MCF 10A (cell line): ENCODE data around the gene ASTN2. TPM values are rescaled to one million over a fixed set of nuclear protein-coding genes. Genes with fewer than 3 reads are reported as not detected.

Experiments used
- BruUV-seq: library from RNA; stranded (reverse); fragments of 400-500 nt; replicated peaks from 2 replicates; lab custom pipeline; 2021; lab: Mats Ljungman, UMichigan
- CTCF ChIA-PET: fragments of 300-600 bp; sonication (Branson Sonifier 250); formaldehyde crosslinking; extraction: SDS; loops from one replicate; lab custom pipeline; 2021; ENCODE audit warnings: antibody characterized with exemption, inconsistent platforms; lab: Yijun Ruan, JAX
- POLR2A ChIA-PET: fragments of 300-600, 350-650 bp; sonication (Branson Sonifier 250); formaldehyde crosslinking; extraction: SDS; loops from one replicate; lab custom pipeline; 2020; ENCODE audit warnings: antibody characterized with exemption, inconsistent platforms; lab: Yijun Ruan, JAX
- DNase-seq: peaks from one replicate; pipeline ENCODE4 v3.0.0-alpha.2; 2018; ENCODE audit not compliant: unreplicated experiment
- H3K27ac Mint-ChIP-seq: one replicate; pipeline ENCODE4 v1.8.0; 2022; ENCODE audit warnings: mild to moderate bottlenecking, low read depth, mixed read lengths; ENCODE audit not compliant: unreplicated experiment
- H3K27me3 Mint-ChIP-seq: one replicate; pipeline ENCODE4 v1.8.0; 2022; ENCODE audit warnings: mixed read lengths; ENCODE audit not compliant: insufficient read depth, unreplicated experiment
- H3K36me3 Mint-ChIP-seq: one replicate; pipeline ENCODE4 v1.8.0; 2022; ENCODE audit warnings: mild to moderate bottlenecking, moderate library complexity, mixed read lengths; ENCODE audit not compliant: insufficient read depth, unreplicated experiment
- H3K4me1 Mint-ChIP-seq: one replicate; pipeline ENCODE4 v1.8.0; 2022; ENCODE audit warnings: mixed read lengths; ENCODE audit not compliant: insufficient read depth, unreplicated experiment
- H3K4me3 Mint-ChIP-seq: one replicate; pipeline ENCODE4 v1.8.0; 2022; ENCODE audit warnings: mild to moderate bottlenecking, moderate library complexity, mixed read lengths; ENCODE audit not compliant: unreplicated experiment
- H3K9me3 Mint-ChIP-seq: one replicate; pipeline ENCODE4 v1.8.0; 2022; ENCODE audit warnings: mixed read lengths; ENCODE audit not compliant: unreplicated experiment
- CTCF ChIP-seq: fragments of 200-600 bp; IDR thresholded peaks from one replicate; pipeline ENCODE4 v1.8.0; 2022; ENCODE audit warnings: antibody characterized with exemption, mild to moderate bottlenecking; ENCODE audit not compliant: unreplicated experiment
- intact Hi-C: fragments of 100-400 bp; cut with micrococcal nuclease; formaldehyde crosslinking; loops from 2 replicates; pipeline ENCODE4 v1.14.1; 2022
- total RNA-seq: library from RNA; stranded (reverse); gene quantifications from 2 replicates; pipeline ENCODE4 v1.2.3, GENCODE V29; 2022

Gene ASTN2
- total RNA-seq, 1 experiment from 2014 or later = 1.8 TPM

DNA sequence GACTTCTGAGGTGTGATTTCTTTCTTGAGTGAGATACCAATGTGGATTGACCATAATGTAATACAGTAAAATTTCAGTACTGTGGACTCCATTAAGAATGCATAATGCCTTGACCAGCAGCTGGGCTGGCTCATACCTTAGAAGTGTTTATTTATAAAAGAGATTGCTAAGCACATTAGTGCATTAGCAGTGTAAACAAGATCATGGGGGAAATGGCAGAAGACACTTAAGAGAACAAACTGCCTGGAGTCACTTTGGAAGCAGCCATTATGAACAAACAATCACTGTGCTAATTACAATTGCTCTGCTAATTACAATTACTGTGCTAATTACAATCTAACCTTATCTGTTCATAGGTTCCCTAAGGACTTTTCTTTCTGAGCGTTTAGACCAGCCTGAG is 623.5 kb downstream of the ASTN2 start:
- no peak overlapping the region for H3K4me3 Mint-ChIP-seq
- ChIA-PET CTCF (no interaction called here), POLR2A (no interaction called here)
- no TSS peak for BruUV-seq
- intact Hi-C loops = no loop called here
- TF ChIP-seq CTCF = no peak
- no peak for DNase-seq
- H3K27me3 Mint-ChIP-seq = no peaks in the 10 kb centered on the region
- no peaks in the 10 kb centered on the region for H3K9me3 Mint-ChIP-seq
- H3K27ac Mint-ChIP-seq = no peak overlapping the region
- H3K36me3 Mint-ChIP-seq = no peaks in the 10 kb centered on the region
- no peaks in the 10 kb centered on the region for H3K4me1 Mint-ChIP-seq

- no TSS peak for BruUV-seq
- H3K4me3 Mint-ChIP-seq = no peak overlapping the region
- H3K4me1 Mint-ChIP-seq = no peaks in the 10 kb centered on the region
- H3K36me3 Mint-ChIP-seq = no peaks in the 10 kb centered on the region
- H3K27ac Mint-ChIP-seq = no peak overlapping the region
- no peak for TF ChIP-seq CTCF
- DNase-seq = no peak
- intact Hi-C loops = no loop called here
- no peaks in the 10 kb centered on the region for H3K9me3 Mint-ChIP-seq
- ChIA-PET CTCF (interaction anchor here (0.6 kb wide), 1 partner anchor 622 kb away, joined by 3 read pairs; no protein-coding TSS in a partner anchor), POLR2A (no interaction called here)
- H3K27me3 Mint-ChIP-seq = no peaks in the 10 kb centered on the region
These were observed 625.8 kb downstream of the ASTN2 start for GRCh38 chr9:116789081-116789480.

- BruUV-seq = no TSS peak
- CTCF ChIA-PET = no interaction called here
- intact Hi-C loops = no loop called here
These were observed 628.1 kb downstream of the ASTN2 start for GRCh38 chr9:116786737-116787136.

GRCh38 chr9:116777116-116777515 is 637.7 kb downstream of the ASTN2 start:
- Mint-ChIP-seq H3K4me3 (no peak overlapping the region), H3K36me3 (no peaks in the 10 kb centered on the region), H3K27ac (no peak overlapping the region), H3K27me3 (no peaks in the 10 kb centered on the region), H3K4me1 (no peaks in the 10 kb centered on the region), H3K9me3 (no peaks in the 10 kb centered on the region)
- CTCF ChIA-PET = no interaction called here
- TF ChIP-seq CTCF = no peak
- no TSS peak for BruUV-seq
- POLR2A ChIA-PET = no interaction called here
- intact Hi-C loops = no loop called here
- DNase-seq = no peak

More at GRCh38 chr9:116786737-116787136, 628.1 kb downstream of the ASTN2 start:
- no peak overlapping the region for H3K27ac Mint-ChIP-seq
- no peak for TF ChIP-seq CTCF
- H3K9me3 Mint-ChIP-seq = no peaks in the 10 kb centered on the region
- DNase-seq = no peak
- no peaks in the 10 kb centered on the region for H3K4me1 Mint-ChIP-seq
- POLR2A ChIA-PET = no interaction called here
- H3K4me3 Mint-ChIP-seq = no peak overlapping the region
- H3K27me3 Mint-ChIP-seq = no peaks in the 10 kb centered on the region
- H3K36me3 Mint-ChIP-seq = no peaks in the 10 kb centered on the region
